ENCODE measurements around the gene C12orf76.
"Not testable (repeated sequence)": the region's sequence is repeated elsewhere in the genome, so short reads cannot be mapped to it uniquely, and the experiment has no call there.

Gene C12orf76

DNA sequence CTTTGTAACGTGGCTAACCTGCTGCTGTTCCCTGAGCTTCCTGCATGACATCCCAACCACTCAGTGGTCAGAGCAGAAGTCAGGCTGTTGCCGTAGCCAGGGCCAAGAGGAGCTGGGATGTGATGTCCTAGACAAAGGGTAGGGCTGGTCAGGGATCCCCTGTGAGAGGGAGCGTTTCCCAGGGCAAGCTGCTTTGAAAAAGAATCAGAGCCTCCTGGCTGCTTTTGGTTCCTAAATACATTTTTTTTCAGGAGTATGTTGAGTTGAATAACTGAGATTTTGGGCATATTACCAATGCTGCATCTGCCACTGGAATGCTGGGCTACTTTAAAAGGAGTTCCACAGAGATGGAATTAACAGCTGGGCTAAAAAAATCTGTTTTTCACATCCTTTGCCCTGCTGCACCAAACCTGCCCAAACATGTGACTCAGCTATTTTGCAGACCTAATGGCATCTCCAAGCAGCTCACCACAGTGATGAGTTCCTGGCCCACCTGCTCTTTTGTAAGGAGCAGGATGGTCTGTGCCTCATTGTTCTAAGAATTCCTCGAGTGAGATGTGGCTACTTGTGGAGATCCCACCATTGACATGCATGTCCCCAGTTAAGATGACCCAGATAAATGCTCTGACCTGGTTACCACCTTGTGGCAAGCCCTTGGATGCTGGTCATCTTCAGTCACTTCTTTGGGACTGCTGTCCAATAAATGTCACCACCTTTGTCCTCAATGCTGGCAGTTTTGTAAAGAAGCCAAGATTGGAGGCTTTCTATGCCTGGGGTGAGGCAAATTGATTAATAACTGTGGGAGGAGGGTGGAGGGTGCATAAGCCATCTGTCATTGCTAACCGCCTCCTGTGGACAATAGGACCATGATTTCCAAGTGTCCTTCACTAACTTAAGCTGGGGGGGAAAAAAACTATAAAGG, 25.0 kb downstream of the C12orf76 start:
- no peak for DNase-seq (ENCODE audit: low read depth in 2 of 2)

DNA sequence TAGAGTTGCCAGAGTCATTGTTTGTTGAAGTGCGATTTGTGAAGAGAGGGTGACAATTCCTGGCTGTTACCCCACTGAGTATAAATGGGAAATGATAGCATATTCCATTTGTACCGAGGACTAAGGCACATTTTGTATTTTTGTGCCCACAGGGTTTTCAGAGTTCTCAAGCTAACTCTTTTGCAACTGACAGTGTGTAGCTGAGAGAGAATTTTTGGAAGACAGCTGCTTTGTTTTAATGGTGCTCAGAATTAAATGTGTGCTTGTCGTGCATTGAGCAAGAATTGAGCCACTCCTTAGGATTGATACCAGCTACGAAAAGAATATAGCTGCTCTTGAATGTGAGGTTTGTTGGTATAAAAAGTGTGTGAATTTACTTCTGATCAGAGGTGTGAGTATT, 27.4 kb downstream of the C12orf76 start:
- DNase-seq (ENCODE audit: low read depth in 2 of 2) = no peak

DNA sequence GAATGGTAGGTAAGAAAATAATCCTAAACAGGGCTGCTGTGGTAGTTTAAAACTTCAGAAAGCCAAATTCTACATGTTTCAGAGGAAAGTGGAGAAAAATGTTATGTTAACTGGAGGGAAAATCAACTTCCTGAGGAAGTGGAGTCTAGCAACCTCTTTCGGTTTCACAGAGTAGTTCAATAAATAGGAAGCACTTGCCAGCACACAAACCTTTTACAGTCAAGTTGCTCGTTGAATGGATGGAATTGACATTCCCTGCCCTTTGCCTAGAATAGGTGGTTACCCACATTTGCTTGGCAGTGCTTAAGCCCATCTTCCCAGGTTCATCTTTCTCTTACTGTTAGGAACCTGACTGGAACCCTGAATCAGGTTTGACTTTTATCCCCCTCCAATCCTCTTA, 33.2 kb downstream of the C12orf76 start:
- no peak for DNase-seq (ENCODE audit: low read depth in 2 of 2)

DNA sequence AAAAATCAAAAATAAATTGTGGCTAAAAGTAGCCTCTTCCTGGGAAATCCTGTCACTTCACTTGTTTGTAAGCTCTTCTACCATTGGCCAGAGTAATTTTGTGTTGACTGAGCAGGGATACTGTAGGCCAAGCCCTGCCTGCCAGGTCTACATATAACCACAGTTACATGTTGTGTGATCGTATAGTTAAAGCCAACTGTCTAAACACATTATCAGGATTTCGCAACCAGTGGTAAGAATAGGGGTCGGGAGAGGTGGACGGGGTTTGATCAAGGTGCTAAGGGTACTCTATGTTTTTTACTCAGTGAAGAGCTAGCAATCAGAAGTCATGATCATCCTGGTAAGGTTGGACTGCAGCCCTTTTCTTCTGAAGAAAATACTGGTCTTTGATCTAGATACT, 35.7 kb downstream of the C12orf76 start:
- no peak for DNase-seq (ENCODE audit: low read depth in 2 of 2)

DNA sequence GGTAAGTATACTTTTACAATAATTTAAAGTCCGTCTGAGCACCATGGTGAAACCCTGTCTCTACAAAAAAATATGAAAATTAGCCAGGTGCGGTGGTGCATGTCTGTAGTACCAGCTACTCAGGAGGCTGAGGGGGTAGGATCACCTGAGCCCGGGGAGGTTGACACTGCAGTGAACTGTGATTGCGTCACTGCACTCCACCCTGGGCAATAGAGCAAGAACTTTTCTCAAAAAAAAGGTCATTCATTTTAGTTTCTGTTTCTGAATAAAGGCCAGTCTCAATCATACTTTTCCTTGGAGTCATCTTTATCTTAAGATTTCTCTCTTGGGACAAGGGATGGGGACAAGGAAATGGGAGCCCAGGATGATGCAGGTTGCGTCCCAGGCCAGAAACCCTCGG, 36.2 kb downstream of the C12orf76 start:
- no peak for DNase-seq (ENCODE audit: low read depth in 2 of 2)

DNA sequence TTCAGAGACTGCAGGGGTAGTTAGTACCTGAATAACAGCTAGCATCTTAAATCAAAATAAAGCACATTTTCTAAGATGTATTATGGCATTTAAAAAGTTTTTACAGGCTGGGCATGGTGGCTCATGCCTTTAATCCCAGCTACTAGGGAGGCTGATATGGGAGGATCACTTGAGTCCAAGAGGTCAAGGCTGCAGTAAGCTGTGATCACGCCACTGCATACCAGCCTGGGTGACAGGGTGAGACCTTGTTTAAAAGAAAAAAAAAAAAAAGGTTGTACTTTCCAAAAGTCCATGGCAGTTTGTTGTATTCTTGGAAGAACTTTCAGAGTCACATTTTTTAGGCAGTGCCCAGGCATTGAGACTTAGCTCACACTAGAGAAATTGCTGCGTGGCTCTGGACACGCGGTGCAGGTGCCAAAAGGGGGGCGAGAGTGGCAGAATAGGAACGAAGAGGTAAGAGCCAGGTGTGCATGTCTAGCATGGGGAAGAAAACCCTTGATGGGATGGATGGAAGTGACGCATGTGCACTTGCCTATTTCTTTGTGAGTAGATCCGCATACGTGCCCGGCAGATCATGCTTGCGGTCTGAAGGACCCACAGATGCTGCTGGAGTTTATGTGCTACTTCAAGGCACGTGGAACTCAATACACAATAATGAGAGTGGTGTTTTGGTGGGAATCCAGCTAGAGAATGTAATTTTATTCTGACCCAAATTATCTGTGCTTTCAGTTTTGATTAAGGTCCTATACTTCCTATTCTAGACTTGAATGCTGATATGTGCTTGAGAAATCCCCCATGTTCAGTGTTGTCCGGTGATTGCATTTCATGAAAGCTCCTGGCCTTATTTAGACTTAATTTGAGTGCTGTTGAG, 37.2 kb downstream of the C12orf76 start:
- DNase-seq (ENCODE audit: low read depth in 2 of 2) = no peak

DNA sequence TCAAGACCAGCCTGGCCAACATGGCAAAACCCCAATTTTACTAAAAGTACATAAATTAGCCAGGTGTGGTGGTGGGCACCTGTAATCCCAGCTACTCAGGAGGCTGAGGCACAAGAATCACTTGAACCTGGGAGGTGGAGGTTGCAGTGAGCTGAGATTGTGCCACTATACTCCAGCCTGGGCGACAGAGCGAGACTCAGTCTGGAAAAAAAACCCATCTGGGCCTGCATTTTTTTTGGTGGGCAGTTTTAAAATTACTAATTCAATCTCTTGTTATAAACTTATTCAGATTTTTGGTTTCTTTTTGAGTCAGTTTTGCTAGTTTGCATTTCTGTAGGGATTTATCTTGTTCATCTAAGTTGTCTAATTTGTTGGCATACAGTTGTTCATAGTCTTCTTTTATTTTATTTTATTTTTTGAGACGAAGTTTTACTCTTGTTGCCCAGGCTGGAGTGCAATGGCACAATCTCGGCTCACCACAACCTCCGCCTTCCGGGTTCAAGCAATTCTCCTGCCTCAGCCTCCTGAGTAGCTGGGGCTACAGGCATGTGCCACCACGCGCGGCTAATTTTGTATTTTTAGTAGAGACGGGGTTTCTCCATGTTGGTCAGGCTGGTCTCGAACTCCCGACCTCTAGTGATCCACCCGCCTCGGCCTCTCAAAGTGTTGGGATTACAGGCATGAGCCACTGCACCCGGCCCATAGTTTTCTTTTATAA, 39.5 kb downstream of the C12orf76 start:
- not testable (repeated sequence) for DNase-seq (ENCODE audit: low read depth in 2 of 2)

DNA sequence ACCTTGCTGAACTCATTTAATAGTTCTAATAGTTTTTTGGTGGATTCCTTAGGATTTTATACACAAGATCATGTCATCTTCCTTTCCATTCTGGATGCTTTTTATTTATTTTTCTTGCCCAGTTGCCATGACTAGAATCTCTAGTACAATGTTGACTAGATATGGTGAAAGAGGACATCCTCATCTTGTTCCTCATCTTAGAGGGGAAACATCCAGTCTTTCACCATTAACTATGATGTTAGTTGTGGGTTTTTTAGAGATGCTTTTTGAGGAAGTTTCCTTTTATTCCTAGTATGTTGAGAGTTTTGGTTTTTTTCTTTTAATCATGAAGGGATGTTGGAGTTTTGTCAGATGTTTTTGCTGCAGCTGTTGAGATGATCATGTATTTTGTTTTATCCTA, 40.4 kb downstream of the C12orf76 start:
- DNase-seq (ENCODE audit: low read depth in 2 of 2) = no peak

DNA sequence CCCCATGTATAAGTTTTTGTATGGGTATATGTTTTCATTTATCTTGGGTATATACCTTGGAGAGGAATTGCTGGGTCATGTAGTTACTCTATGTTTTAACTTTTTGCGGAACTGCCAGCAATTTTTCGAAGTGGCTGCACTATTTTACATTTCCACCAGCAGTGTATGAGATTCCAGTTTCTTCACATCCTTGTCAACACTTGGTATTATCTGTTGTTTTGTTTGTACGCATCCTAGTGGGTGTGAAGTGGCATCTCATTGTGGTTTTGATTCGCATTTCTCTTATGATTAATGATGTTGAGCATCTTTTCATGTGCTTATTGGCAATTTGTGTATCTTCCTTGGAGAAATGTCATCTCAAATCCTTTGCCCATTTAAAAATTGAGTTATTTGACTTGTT, 42.2 kb downstream of the C12orf76 start:
- DNase-seq (ENCODE audit: low read depth in 2 of 2) = no peak

DNA sequence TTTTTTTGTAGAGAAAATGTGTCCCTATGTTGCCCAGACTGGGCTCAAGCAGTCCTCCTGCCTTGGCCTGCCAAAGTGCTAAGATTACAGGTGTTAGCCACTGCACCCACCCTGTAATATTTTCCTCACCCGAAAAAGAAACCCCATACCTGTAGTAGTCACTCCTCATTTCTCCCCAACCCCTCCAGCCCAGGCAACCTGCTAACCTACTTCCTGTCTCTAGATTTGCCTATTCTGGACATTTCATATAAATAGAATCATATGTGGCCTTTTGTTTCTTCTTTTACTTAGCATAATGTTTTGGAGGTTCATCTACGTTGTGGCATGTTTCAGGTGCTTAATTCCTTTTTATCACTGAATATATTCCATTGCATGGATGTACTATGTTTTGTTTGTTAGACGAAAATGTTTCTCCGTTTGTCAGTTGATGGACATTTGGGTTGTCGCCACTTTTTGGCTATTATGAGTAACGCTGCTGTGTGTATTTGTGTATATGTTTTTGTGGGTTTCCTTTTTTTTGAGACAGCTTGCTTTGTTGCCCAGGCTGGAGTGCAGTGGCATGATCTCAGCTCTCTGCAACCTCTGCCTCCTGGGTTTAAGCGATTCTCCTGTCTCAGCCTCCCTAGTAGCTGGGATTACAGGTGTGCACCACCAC, 42.9 kb downstream of the C12orf76 start:
- DNase-seq (ENCODE audit: low read depth in 2 of 2) = no peak

DNA sequence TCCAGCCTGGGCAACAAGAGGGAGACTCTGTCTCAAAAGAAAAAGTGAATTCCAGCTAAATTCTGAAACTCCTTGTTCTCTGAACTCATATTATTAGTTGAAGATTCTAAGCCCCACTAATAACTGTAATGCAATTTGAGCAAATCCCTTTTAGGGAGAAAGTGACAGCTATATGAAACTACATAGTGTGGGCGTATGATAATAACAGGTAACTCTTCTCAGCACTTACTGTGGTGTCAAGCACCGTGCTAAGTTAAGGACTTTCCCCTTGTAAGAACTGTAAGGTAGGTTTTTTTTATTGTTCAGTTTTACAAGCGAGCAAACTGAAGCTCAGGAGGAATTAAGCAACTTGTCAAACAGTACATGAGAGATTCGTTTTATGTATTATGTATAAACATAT, 43.7 kb downstream of the C12orf76 start:
- no peak for DNase-seq (ENCODE audit: low read depth in 2 of 2)

DNA sequence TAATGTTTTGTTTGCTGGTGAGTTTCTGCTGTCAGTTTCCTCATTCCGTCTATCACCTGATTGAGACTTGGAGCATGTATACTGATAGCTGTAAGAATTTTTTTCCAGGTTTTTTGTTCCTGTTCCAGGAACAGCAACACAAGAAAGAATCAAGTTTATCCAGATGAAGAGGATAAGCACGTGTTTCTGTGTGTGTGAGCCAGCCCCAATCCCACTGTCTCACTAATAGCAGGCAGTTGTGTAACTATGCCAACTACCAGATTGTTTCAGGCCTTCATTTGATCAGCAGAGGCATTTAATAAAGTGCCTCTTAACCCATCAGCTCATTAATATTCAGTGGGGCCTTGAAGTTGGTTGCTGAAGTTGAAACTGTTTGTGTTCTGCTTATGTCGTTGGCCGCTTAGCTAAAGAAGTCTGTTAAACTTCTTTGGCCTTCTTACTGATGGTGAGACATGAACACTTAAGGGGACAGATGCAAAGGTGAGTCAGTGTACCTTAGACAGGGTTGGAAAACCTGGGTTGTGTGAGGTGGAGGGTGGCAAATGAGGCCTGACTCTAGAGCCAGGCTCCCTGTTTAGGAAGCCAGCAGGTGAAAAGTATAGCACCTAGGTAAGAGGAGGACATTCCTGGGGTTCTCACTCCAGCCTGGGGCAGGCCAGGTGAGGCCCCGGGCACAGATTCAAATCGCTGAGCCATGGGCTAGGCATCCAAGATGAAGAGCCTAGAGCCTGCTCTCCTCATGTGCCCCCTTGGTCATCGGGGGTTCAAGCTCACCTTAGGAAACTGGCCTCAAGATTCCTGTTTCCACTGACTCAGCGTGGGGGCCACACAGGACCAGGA, 45.4 kb downstream of the C12orf76 start:
- DNase-seq (ENCODE audit: low read depth in 2 of 2) = no peak

DNA sequence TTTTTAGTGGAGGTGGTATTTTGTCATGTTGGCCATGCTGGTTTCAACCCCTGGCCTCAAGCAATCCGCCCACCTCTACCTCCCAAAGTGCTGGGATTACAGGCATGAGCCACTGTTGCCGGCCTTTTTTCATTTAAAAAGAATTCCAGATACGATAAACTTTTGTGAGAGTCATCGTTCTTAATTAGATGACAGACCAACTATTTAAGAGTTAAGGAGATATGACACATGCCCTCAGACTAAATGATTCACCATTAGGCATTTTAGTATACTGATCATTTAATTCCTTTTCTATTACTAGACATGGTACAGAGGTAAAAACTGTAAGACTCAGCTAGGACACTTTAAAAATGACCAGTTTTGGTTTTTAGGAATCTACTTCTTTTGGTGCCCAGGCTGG, 46.7 kb downstream of the C12orf76 start:
- no peak for DNase-seq (ENCODE audit: low read depth in 2 of 2)

DNA sequence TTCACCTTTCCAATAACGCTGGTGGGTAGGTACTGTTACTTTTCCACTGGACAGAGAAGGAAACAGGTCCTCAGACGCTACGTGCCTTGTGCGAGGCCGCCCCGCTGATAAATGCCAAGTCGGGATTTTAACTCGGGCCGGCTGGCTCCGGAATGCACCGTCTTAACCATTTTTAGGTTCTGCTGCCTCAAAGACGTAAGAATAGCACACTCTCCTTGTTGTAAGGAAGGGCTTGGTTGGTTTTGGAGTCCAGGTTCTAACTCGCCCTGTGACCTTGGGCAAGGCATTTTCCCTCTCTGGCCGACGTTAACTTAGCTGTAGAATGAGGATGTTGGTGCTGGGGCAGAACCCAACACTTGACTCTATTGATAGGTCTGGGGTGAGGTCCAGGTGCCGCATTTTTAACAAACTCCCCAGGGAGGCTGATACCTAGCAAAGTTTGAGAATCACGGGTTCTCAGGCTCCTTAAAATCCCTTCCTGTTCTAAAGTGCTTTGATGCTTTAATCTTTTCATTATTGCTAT, 48.3 kb downstream of the C12orf76 start:
- no peak for DNase-seq (ENCODE audit: low read depth in 2 of 2)

DNA sequence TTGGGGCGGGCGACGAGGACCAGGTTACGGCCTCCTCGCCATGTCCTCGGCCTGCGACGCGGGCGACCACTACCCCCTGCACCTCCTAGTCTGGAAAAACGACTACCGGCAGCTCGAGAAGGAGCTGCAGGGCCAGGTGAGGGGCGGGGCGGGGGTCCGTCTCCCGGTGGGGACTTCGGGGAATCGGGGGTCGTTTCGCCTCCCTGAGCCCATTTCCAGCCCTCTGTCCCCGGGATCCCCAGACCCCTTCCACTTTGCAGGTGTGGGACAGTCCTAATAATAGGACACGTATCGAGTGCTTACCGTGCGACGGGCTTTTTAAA, 48.7 kb downstream of the C12orf76 start:
- no peak for DNase-seq (ENCODE audit: low read depth in 2 of 2)

DNA sequence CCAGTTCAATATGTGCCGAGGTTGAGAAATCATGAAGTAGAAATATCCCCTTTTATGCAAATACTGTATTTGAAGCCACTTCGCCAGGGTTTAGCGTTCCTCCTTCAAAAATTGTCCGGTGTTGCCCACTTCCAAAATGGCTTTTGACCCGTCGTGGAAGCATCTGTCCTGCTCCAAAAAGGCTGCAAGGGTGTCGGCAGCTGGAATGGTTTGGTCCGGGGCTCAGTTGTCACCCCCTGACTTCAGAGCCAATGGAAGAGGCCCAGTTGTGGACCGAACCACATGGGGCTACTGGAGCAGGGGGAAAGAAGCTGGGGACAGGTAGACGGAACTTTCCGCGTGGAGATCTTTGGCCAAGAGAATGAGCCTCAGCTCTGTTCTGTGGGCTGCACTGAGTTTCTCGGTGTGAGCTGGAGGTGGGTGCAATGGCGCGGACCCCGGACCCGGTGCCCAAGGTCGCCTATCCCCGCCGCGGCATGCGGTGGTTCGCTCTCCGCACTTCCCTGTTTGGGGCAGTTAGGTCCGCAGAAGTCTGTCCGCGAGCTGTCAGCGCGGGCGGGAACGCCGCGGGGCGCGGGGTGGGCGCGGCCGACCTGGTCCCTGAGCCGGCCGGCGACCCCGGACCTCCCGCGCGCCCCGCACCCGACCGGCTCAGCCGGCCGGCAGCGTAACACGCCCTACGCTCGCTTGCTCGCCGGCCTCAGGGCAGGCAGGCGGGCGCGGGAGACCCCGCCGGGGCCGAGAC, 49.2 kb downstream of the C12orf76 start, which contains the start of gene ANKRD13A:
ANKRD13A (plus strand) TSS at position 527 of the 745 bp plus-strand sequence. CDS start 259 bp downstream, outside the sequence.
- DNase-seq (ENCODE audit: low read depth in 2 of 2) = peak; percentile 71 to 80

DNA sequence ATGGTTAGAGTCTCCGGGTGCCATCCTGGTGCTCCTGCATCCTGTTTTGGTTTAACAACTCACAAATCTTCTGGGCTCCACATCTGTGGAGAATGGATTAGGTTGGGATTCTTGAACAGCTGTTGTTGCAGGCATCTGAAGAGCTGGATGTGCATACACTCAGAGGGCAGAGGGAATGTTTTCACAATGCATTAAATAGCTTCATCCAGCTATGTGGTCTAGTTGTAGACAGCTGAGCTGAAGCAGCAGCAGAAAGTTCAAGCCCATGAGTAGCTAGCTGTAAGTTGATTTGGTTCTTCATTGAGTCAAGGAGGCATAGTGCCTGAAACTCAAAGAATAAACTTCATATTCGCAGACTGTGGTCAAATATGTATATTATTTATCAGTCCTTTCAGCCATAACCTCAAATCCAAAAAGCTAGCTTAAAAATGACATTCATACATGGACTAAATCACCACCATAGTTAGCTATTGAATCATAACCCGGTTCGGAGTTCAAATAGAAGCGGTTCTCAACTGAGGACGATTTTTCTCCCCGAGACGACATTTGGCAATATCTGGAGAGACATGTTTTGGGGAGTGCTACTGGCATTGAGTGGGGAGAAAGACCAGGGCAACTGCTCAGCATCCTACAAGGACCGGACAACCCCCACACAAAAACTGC, 50.0 kb downstream of the C12orf76 start:
- no peak for DNase-seq (ENCODE audit: low read depth in 2 of 2)

DNA sequence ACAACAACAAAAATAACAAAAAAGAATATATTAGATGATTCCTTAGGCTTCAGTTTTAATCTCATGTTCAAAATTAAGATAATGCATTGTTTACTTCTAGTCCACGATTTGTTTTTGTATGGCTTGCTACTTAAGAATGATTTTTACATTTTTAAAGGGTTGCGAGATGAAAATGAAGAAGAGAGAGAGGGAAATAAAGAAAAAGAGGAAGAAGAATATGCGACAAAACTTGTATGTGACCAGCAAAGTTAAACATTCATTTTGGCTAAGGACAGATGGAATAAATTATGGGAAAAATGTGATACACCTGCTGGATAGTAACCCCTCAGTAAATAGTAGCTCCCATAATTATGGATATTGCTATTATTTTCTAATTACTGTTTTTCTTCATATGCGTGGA, 50.9 kb downstream of the C12orf76 start:
- DNase-seq (ENCODE audit: low read depth in 2 of 2) = no peak

DNA sequence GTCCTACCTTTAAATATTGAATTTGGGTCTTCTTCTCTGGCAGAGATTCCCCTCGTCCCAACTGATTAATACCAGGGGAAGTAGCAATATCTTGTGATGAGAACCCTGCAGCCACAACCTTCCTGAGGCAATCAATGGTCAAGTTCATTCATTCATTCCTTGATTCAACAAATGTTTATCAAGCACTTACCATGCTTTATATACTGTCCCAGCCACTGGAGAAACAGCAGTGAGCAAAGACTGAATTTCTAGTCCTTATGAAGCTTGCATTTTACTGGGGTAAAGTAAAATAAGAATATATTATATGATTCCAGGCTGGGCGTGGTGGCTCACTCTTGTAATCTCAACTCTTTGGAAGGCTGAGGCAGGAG, 51.9 kb downstream of the C12orf76 start:
- no peak for DNase-seq (ENCODE audit: low read depth in 2 of 2)

Data from stimulated activated CD4-positive, alpha-beta T cell treated with anti-CD3 and anti-CD28 coated beads, Interleukin-4, amount 100 ng/mL, for 48 hours (primary cell).